OCI-LY7 (cell line): ENCODE data around the gene RBM47.

ENCODE experiments used
- EZH2phosphoT487 ChIP-seq: fragments of 200-600 bp; sonication (generic); IDR thresholded peaks from 2 replicates; pipeline ENCODE4 v1.6.1; 2018; ENCODE audit warnings: low read depth, borderline replicate concordance, mild to moderate bottlenecking, mixed run types, antibody characterized with exemption, low read length, moderate library complexity, mixed read lengths
- TF ChIP-seq, protein P1 (sequence below): fragments of 200-600 bp; sonication (generic); conservative IDR thresholded peaks from 2 replicates; pipeline ENCODE4 v1.5.1; 2014; ENCODE audit warnings: mild to moderate bottlenecking, antibody characterized with exemption, low read length, moderate library complexity, mixed read lengths

DNA sequence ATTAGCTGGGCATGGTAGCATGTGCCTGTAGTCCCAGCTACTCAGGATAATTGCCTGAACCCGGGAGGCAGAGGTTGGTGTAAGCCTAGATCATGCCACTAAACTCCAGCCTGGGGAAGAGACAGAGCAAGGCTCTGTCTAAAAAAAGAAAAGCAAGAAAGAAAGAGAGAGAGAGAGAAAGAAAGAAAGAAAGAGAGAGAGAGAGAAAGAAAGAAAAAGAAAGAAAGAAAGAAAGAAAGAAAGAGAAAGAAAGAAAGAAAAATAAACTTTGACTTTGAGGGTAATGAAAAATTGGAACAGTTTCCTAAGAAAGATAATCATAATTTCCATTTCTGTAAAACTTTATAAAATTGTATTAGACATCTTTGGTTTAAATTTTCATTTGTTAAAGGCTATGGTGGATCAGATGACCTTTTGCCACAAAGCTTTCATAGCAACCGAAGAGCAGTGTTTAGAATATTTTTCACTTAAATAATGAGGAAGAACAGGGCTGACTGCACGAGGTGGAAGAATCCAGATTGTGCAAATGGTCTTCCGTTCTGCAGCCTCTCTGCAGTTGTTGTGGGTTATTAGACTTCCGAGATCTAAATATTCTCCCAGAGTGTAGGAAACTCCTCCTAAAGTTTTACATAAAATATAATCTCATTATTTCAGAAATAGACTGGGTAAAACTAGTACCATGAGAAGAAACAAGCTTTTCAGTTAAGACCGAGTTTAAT lies 55.9 kb downstream of the RBM47 start:
- TF ChIP-seq, protein P1, sequence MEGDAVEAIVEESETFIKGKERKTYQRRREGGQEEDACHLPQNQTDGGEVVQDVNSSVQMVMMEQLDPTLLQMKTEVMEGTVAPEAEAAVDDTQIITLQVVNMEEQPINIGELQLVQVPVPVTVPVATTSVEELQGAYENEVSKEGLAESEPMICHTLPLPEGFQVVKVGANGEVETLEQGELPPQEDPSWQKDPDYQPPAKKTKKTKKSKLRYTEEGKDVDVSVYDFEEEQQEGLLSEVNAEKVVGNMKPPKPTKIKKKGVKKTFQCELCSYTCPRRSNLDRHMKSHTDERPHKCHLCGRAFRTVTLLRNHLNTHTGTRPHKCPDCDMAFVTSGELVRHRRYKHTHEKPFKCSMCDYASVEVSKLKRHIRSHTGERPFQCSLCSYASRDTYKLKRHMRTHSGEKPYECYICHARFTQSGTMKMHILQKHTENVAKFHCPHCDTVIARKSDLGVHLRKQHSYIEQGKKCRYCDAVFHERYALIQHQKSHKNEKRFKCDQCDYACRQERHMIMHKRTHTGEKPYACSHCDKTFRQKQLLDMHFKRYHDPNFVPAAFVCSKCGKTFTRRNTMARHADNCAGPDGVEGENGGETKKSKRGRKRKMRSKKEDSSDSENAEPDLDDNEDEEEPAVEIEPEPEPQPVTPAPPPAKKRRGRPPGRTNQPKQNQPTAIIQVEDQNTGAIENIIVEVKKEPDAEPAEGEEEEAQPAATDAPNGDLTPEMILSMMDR, result no peak
- TF ChIP-seq EZH2phosphoT487, result no peak
